Bronchial epithelial cell (primary cell): ENCODE data around the gene KANK3. TPM values are rescaled to one million over a fixed set of nuclear protein-coding genes. Genes with fewer than 3 reads are reported as not detected.
"Not testable (repeated sequence)": the region's sequence is repeated elsewhere in the genome, so short reads cannot be mapped to it uniquely, and the experiment has no call there.

ENCODE experiments used
- DNase-seq: peaks from one replicate; pipeline ENCODE4 v3.0.0-alpha.2; 2010; ENCODE audit warnings: low read depth
- FAIRE-seq: peaks from 2 replicates; lab custom pipeline; 2011; peaks lifted over from hg19 to GRCh38; lab: Jason Lieb, UNC
- H3K27me3 ChIP-seq: 2 replicates; pipeline ENCODE4 v1.5.1; 2011; ENCODE audit warnings: low read length; ENCODE audit not compliant: control insufficient read depth, insufficient read depth
- H3K36me3 ChIP-seq: 2 replicates; pipeline ENCODE4 v1.5.1; 2011; ENCODE audit warnings: low read length; ENCODE audit not compliant: control insufficient read depth, insufficient read depth
- H3K4me3 ChIP-seq: 2 replicates; pipeline ENCODE4 v1.5.1; 2011; ENCODE audit warnings: mild to moderate bottlenecking, low read depth, low read length, control low read depth
- total RNA-seq: library from RNA; depleted of rRNA; stranded (reverse); fragments of >200 nt; gene quantifications from 2 replicates; pipeline ENCODE4 v1.2.1, GENCODE V29; 2014
- TF ChIP-seq, protein P1 (sequence below): IDR thresholded peaks from 2 replicates; pipeline ENCODE4 v1.5.1; 2011; ENCODE audit warnings: mild to moderate bottlenecking, moderate library complexity, low read length, control low read depth, inconsistent platforms; ENCODE audit not compliant: insufficient read depth, severe bottlenecking

Gene KANK3
- total RNA-seq, 1 donor from 2014 or later: 2.4 TPM

DNA sequence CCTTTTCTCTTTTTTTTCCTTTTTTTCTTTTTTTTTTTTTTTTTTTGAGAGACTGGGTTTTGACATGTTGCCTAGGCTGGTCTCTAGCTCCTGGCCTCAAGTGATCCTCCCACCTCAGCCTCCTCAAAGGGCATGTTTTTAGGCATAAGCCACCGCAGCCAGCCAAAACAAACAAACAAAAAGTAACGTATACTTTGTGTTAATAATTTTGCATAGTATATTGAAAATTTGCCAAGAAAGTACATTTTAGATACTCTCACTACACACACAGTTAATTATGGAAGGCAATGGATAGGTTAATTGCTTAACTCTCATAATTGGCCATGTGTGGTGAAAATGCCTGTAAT is 45.5 kb upstream of the KANK3 start:
- peaks cover 3% of the 10 kb centered on the region for H3K36me3 ChIP-seq
- FAIRE-seq (no peak), DNase-seq (no peak)
- H3K4me3 ChIP-seq: no peak overlapping the region
- TF ChIP-seq, protein P1, sequence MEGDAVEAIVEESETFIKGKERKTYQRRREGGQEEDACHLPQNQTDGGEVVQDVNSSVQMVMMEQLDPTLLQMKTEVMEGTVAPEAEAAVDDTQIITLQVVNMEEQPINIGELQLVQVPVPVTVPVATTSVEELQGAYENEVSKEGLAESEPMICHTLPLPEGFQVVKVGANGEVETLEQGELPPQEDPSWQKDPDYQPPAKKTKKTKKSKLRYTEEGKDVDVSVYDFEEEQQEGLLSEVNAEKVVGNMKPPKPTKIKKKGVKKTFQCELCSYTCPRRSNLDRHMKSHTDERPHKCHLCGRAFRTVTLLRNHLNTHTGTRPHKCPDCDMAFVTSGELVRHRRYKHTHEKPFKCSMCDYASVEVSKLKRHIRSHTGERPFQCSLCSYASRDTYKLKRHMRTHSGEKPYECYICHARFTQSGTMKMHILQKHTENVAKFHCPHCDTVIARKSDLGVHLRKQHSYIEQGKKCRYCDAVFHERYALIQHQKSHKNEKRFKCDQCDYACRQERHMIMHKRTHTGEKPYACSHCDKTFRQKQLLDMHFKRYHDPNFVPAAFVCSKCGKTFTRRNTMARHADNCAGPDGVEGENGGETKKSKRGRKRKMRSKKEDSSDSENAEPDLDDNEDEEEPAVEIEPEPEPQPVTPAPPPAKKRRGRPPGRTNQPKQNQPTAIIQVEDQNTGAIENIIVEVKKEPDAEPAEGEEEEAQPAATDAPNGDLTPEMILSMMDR: no peak
- no peaks in the 10 kb centered on the region for H3K27me3 ChIP-seq

- H3K36me3 ChIP-seq: peaks cover 1% of the 10 kb centered on the region
- TF ChIP-seq, protein P1: no peak
- H3K27me3 ChIP-seq: no peaks in the 10 kb centered on the region
- no peak overlapping the region for H3K4me3 ChIP-seq
- FAIRE-seq (no peak), DNase-seq (no peak)
These were observed 44.9 kb upstream of the KANK3 start for GRCh38 chr19:8387688-8388611.

- TF ChIP-seq, protein P1: no peak
- Histone ChIP-seq H3K27me3 (no peaks in the 10 kb centered on the region), H3K4me3 (no peak overlapping the region), H3K36me3 (peaks cover 1% of the 10 kb centered on the region)
- DNase-seq: no peak
- no peak for FAIRE-seq
These were observed 43.9 kb upstream of the KANK3 start for GRCh38 chr19:8386990-8387389.

GRCh38 chr19:8386419-8386818 is 43.4 kb upstream of the KANK3 start:
- H3K27me3 ChIP-seq, H3K4me3 ChIP-seq, H3K36me3 ChIP-seq, DNase-seq, FAIRE-seq: not testable (repeated sequence)

DNA sequence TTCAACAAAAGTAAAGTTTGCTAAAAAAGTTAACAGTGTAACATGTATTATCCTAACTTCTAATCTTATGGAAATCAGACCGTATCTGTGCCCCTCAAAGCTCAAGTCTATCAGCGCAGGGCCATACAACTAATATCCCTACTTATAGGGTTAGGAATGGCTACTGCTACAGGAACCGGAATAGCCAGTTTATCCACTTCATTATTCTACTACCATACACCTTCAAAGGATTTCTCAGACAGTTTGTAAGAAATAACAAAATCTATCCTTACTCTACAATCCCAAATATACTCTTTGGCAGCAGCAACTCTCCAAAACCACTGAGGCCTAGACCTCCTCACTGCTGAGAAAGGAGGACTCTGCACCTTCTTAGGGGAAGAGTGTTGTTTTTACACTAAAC is 42.5 kb upstream of the KANK3 start:
- peak; percentile 59 for DNase-seq
- not testable (repeated sequence) for H3K4me3 ChIP-seq, H3K36me3 ChIP-seq, FAIRE-seq, H3K27me3 ChIP-seq

DNA sequence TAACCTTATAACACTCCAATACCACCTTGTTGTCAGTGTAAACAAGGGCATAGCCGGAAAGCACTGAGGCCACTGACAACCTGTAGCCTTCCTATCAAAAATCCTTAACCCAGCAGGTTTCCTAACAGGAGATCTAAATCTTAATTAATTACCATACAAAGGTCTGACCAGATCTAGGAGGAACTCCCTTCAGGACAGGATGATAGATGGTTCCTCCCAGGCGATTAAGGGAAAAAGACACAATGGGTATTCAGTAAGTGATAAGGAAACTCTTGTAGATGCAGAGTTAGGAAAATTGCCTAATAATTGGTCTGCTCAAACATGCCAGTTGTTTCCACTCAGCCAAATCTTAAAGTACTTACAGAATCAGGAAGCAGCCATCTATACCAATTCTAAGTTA is 42.0 kb upstream of the KANK3 start:
- not testable (repeated sequence) for DNase-seq

GRCh38 chr19:8384569-8384968 is 41.5 kb upstream of the KANK3 start:
- FAIRE-seq, DNase-seq, H3K36me3 ChIP-seq, H3K27me3 ChIP-seq, H3K4me3 ChIP-seq: not testable (repeated sequence)

More for the DNA sequence above, 42.0 kb upstream of the KANK3 start:
- H3K27me3 ChIP-seq, H3K4me3 ChIP-seq, H3K36me3 ChIP-seq, FAIRE-seq: not testable (repeated sequence)

- not testable (repeated sequence) for H3K27me3 ChIP-seq, FAIRE-seq, H3K36me3 ChIP-seq, DNase-seq, H3K4me3 ChIP-seq
These were observed 36.3 kb upstream of the KANK3 start for GRCh38 chr19:8379156-8379891.
